BE2C (cell line): ENCODE results near the gene EVL.

Source experiments
- DNase-seq: peaks from one replicate; pipeline ENCODE4 v3.0.0-alpha.2; 2020
- H3K27me3 ChIP-seq: fragments of 250-450 bp; sonication (Bioruptor Pico); 2 replicates; pipeline ENCODE4 v1.5.1; 2020; ENCODE audit warnings: mild to moderate bottlenecking
- H3K36me3 ChIP-seq: fragments of 250-450 bp; sonication (Bioruptor Pico); 2 replicates; pipeline ENCODE4 v1.5.1; 2020; ENCODE audit warnings: mild to moderate bottlenecking
- H3K4me1 ChIP-seq: fragments of 250-450 bp; sonication (Bioruptor Pico); 2 replicates; pipeline ENCODE4 v1.5.1; 2020
- H3K4me3 ChIP-seq: 2 replicates; pipeline ENCODE4 v1.5.1; 2011; ENCODE audit warnings: low read depth, low read length
- H3K9me3 ChIP-seq: fragments of 250-450 bp; sonication (Bioruptor Pico); 2 replicates; pipeline ENCODE4 v1.5.1; 2020
- TF ChIP-seq, protein P1 (sequence below): IDR thresholded peaks from 2 replicates; pipeline ENCODE4 v1.5.1; 2012; ENCODE audit warnings: mild to moderate bottlenecking, low read depth, low read length

EVL gene

DNA sequence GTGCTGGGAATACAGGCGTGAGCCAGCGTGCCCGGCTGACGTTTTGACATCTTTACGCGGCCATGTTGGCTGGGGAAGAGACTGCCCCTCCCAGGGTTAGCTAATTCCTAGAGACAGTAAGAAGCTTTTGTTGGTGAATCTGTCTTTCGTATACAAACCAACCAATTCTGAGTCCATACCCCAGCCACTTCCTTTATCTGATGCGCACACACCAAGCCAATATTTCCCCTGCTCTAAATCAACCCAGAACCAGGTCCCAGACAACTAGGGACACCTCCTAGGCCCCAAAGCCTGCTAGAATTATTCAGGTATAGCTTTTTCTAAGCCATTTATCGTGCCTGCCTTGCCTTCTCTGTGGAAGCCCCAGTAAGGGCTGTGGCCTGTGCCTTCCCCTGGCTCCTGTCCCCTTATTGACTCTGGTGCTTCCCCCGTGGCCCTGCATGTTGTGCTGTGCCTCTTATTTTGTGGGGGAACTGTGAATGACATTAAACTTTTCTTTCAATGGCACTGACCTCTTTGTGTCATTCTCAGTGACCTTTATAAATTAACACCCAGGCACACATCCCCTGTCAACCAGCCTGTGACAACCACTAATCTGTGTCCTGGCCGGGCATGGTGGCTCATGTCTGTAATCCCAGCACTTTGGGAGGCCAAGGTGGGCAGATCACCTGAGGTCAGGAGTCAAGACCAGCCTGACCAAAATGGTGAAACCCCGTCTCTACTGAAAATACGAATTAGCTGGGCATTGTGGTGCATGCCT is 10.7 kb upstream of the EVL start:
- Histone ChIP-seq H3K4me1 (peaks cover 3% of the 10 kb centered on the region; the same call in 1 of the 2 replicates), H3K27me3 (no peaks in the 10 kb centered on the region), H3K9me3 (no peaks in the 10 kb centered on the region), H3K36me3 (no peaks in the 10 kb centered on the region), H3K4me3 (no peak overlapping the region)
- no peak for DNase-seq
- TF ChIP-seq, protein P1, sequence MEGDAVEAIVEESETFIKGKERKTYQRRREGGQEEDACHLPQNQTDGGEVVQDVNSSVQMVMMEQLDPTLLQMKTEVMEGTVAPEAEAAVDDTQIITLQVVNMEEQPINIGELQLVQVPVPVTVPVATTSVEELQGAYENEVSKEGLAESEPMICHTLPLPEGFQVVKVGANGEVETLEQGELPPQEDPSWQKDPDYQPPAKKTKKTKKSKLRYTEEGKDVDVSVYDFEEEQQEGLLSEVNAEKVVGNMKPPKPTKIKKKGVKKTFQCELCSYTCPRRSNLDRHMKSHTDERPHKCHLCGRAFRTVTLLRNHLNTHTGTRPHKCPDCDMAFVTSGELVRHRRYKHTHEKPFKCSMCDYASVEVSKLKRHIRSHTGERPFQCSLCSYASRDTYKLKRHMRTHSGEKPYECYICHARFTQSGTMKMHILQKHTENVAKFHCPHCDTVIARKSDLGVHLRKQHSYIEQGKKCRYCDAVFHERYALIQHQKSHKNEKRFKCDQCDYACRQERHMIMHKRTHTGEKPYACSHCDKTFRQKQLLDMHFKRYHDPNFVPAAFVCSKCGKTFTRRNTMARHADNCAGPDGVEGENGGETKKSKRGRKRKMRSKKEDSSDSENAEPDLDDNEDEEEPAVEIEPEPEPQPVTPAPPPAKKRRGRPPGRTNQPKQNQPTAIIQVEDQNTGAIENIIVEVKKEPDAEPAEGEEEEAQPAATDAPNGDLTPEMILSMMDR: no peak

DNA sequence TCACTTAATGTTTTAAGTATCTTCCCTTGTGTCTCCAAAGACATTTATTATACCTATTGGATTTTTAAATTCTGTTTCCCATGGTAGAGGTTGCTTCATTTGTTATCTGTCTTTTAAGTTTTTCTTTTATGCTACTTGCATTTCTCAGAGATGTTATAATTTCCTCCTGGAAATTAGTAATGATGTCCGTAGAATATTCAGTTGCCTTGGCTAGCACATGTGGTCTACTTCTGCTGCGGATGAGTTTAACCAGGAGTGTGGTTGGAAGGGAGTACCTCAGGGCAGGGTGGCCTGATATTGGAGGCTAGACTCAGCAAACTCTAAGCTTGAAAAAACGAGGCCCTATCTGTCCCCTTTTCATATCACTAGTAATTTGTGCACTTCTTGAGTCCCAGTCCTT is 8.8 kb upstream of the EVL start:
- H3K27me3 ChIP-seq: no peaks in the 10 kb centered on the region
- H3K36me3 ChIP-seq: no peaks in the 10 kb centered on the region
- H3K9me3 ChIP-seq: no peaks in the 10 kb centered on the region
- peaks cover 3% of the 10 kb centered on the region; the same call in 1 of the 2 replicates for H3K4me1 ChIP-seq
- no peak overlapping the region for H3K4me3 ChIP-seq
- DNase-seq: no peak
- TF ChIP-seq, protein P1: no peak

DNA sequence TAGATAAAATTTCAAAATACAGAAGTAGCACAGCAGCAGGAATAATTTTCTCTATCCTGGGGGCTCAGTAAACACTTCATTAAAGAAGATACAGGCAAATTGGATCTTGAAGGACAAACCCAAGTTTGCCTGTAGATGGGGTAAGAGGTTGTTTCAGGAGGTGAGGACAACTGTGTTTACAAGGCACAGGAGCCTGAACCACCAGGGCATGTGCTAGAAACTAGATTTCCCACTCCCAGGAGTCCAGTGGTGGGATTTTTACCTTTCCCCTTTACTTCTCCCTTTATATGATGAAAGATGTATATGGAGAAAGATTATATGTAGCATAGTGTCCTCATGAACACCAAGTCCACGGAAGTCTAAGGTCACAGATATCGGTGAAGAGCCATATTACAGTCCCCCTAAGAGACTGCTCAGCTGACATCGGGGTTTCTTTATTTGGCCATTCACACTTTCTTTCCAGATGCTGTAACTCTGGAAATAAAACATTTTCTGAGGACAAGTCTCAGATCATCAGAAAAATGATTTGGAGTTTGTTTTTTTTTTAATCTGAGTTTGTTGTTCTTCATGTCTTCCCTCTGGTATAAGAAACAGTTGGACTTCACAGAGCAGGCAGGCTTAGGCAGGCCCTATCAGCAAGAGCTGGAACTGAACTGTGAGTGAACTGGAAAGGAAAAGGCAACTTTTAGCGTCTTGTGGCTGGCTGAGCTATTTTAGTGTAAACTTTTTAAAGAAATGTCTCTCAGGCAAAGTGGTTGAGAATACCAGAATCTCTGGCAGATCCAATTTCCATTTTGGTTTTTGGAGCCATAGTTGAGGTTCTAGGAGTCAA is 8.0 kb upstream of the EVL start:
- TF ChIP-seq, protein P1: peak; percentile 35
- no peaks in the 10 kb centered on the region for H3K36me3 ChIP-seq
- no peaks in the 10 kb centered on the region for H3K4me1 ChIP-seq
- DNase-seq: no peak
- no peaks in the 10 kb centered on the region for H3K27me3 ChIP-seq
- H3K9me3 ChIP-seq: no peaks in the 10 kb centered on the region
- no peak overlapping the region for H3K4me3 ChIP-seq

DNA sequence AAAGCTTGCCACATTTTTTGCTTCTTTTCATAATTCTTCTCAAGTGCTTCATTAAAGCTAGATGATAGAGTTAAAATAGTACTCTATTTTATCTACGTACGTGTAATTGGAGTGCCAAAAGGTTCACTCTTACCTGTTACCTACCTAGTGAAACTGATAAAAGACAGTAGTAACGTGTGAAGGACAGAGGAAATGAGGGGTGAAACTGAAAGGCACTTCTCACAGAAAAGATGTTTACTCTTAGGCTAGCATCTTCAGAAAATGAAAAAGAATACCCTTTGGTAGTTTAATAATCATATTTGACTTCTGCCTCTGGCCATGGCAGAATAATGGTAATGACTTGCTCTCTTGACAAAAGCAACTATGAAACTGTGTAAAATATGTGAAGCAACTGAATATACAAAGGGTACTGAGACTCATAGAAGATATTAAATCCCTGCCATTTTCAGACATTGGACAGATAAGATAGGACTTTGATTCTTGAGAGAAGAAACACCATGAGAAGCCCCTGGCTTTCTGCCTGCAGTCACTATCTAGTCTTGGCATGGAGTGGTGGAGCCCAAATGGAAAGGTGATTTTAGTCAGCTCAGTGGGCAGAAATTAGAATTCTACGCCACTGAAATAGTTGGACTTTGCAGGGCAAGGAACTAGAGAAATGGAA is 6.3 kb upstream of the EVL start:
- H3K9me3 ChIP-seq: no peaks in the 10 kb centered on the region
- H3K4me3 ChIP-seq: no peak overlapping the region
- TF ChIP-seq, protein P1: no peak
- no peak for DNase-seq
- H3K27me3 ChIP-seq: no peaks in the 10 kb centered on the region
- no peaks in the 10 kb centered on the region for H3K36me3 ChIP-seq
- no peaks in the 10 kb centered on the region for H3K4me1 ChIP-seq

DNA sequence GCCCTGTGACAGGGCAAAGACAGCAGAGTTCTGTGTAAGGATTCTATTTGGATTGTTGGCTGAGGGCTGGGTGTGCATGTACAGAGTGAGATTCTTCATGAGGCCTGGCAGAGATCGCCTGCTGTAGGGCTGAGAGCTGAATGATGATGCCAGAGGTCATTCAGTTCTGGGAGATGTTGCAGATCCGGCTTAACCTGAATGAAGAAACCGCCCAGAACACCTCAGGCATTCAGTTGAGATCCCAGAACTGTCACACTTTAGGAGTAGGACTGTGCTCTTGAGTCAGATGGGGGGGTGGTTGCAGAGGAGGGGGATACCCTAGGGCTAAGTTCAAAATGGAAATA is 5.8 kb upstream of the EVL start:
- Histone ChIP-seq H3K9me3 (no peaks in the 10 kb centered on the region), H3K4me1 (no peaks in the 10 kb centered on the region), H3K4me3 (no peak overlapping the region), H3K27me3 (no peaks in the 10 kb centered on the region), H3K36me3 (no peaks in the 10 kb centered on the region)
- TF ChIP-seq, protein P1: no peak
- no peak for DNase-seq
